ENCODE results near the gene OSBPL5. TPM values are rescaled to one million over a fixed set of nuclear protein-coding genes. Genes with fewer than 3 reads are reported as not detected.

OSBPL5 gene
- total RNA-seq, 1 experiment from 2014 or later = 6.4 TPM

GRCh38 chr11:3162410-3163240, 2.5 kb downstream of the OSBPL5 start:
- Histone ChIP-seq H3K4me3 (no peak overlapping the region), H2AFZ (no peak overlapping the region), H3K36me3 (ENCODE audit: low read depth) (no peaks in the 10 kb centered on the region), H3K4me2 (no peak overlapping the region), H3K4me1 (replicated peaks; ENCODE audit: insufficient read depth) (no peaks in the 10 kb centered on the region), H3K27me3 (ENCODE audit: insufficient read depth, low read depth) (peaks cover 31% of the 10 kb centered on the region), H3K9me2 (ENCODE audit: insufficient read depth) (no peaks in the 10 kb centered on the region), H4K20me1 (ENCODE audit: insufficient read depth) (no peaks in the 10 kb centered on the region), H3K27ac (no peak overlapping the region), H3K9me3 (ENCODE audit: insufficient read depth, low read depth) (no peaks in the 10 kb centered on the region), H3K79me2 (ENCODE audit: low read depth) (no peaks in the 10 kb centered on the region), H3F3A (ENCODE audit: insufficient read depth, low read depth) (no peaks in the 10 kb centered on the region)
- intact Hi-C loops (cut with micrococcal nuclease; ENCODE audit: unreplicated experiment) = no loop called here
- ChIA-PET POLR2A (ENCODE audit: unreplicated experiment) (interaction anchor here (0.5 kb wide), 1 partner anchor 10 kb away, joined by 6 read pairs; no protein-coding TSS in a partner anchor), CTCF (interaction anchor here (0.6 to 1.2 kb wide), 3 partner anchors 67 to 272 kb away, joined by 3 to 4 read pairs (median 3); no protein-coding TSS in a partner anchor)
- no peak for DNase-seq
- TSS peak; percentile 16 for BruUV-seq (replicated peaks)
- TF ChIP-seq, protein P1, sequence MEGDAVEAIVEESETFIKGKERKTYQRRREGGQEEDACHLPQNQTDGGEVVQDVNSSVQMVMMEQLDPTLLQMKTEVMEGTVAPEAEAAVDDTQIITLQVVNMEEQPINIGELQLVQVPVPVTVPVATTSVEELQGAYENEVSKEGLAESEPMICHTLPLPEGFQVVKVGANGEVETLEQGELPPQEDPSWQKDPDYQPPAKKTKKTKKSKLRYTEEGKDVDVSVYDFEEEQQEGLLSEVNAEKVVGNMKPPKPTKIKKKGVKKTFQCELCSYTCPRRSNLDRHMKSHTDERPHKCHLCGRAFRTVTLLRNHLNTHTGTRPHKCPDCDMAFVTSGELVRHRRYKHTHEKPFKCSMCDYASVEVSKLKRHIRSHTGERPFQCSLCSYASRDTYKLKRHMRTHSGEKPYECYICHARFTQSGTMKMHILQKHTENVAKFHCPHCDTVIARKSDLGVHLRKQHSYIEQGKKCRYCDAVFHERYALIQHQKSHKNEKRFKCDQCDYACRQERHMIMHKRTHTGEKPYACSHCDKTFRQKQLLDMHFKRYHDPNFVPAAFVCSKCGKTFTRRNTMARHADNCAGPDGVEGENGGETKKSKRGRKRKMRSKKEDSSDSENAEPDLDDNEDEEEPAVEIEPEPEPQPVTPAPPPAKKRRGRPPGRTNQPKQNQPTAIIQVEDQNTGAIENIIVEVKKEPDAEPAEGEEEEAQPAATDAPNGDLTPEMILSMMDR (conservative IDR thresholded peaks at IDR 0.05) = no peak
- no peak for TF ChIP-seq EZH2 (IDR thresholded peaks at IDR 0.05; ENCODE audit: low read depth)

- TF ChIP-seq, protein P1 (conservative IDR thresholded peaks at IDR 0.05) = no peak
- TF ChIP-seq EZH2 (IDR thresholded peaks at IDR 0.05; ENCODE audit: low read depth) = no peak
- Histone ChIP-seq H3K4me2 (no peak overlapping the region), H3K79me2 (ENCODE audit: low read depth) (no peaks in the 10 kb centered on the region), H3K4me3 (no peak overlapping the region), H2AFZ (no peak overlapping the region), H3K36me3 (ENCODE audit: low read depth) (no peaks in the 10 kb centered on the region), H3K9me3 (ENCODE audit: insufficient read depth, low read depth) (no peaks in the 10 kb centered on the region), H4K20me1 (ENCODE audit: insufficient read depth) (no peaks in the 10 kb centered on the region), H3K27ac (no peak overlapping the region), H3K4me1 (replicated peaks; ENCODE audit: insufficient read depth) (no peaks in the 10 kb centered on the region), H3F3A (ENCODE audit: insufficient read depth, low read depth) (no peaks in the 10 kb centered on the region), H3K27me3 (ENCODE audit: insufficient read depth, low read depth) (peaks cover 23% of the 10 kb centered on the region), H3K9me2 (ENCODE audit: insufficient read depth) (no peaks in the 10 kb centered on the region)
- intact Hi-C loops (cut with micrococcal nuclease; ENCODE audit: unreplicated experiment) = no loop called here
- no TSS peak for BruUV-seq (replicated peaks)
- ChIA-PET CTCF (interaction anchor here (0.6 kb wide), 1 partner anchor 273 kb away, joined by 3 read pairs; no protein-coding TSS in a partner anchor), POLR2A (ENCODE audit: unreplicated experiment) (no interaction called here)
- DNase-seq = no peak
These were observed 3.2 kb downstream of the OSBPL5 start for GRCh38 chr11:3161720-3162409.

GRCh38 chr11:3161309-3161708, 3.8 kb downstream of the OSBPL5 start:
- H3K9me3 ChIP-seq (ENCODE audit: insufficient read depth, low read depth) = no peaks in the 10 kb centered on the region
- no peaks in the 10 kb centered on the region for H3K36me3 ChIP-seq (ENCODE audit: low read depth)
- POLR2A ChIA-PET (ENCODE audit: unreplicated experiment) = no interaction called here
- intact Hi-C loops (cut with micrococcal nuclease; ENCODE audit: unreplicated experiment) = no loop called here
- H3K27ac ChIP-seq = no peak overlapping the region
- TF ChIP-seq, protein P1 (conservative IDR thresholded peaks at IDR 0.05) = no peak
- TF ChIP-seq EZH2 (IDR thresholded peaks at IDR 0.05; ENCODE audit: low read depth) = no peak
- no peak overlapping the region for H3K4me3 ChIP-seq
- DNase-seq = no peak
- no peak overlapping the region for H3K4me2 ChIP-seq
- CTCF ChIA-PET = no interaction called here
- H3K9me2 ChIP-seq (ENCODE audit: insufficient read depth) = no peaks in the 10 kb centered on the region
- no peaks in the 10 kb centered on the region for H3K79me2 ChIP-seq (ENCODE audit: low read depth)
- H3F3A ChIP-seq (ENCODE audit: insufficient read depth, low read depth) = no peaks in the 10 kb centered on the region
- no peaks in the 10 kb centered on the region for H3K4me1 ChIP-seq (replicated peaks; ENCODE audit: insufficient read depth)
- H4K20me1 ChIP-seq (ENCODE audit: insufficient read depth) = no peaks in the 10 kb centered on the region
- BruUV-seq (replicated peaks) = no TSS peak
- no peak overlapping the region for H2AFZ ChIP-seq
- H3K27me3 ChIP-seq (ENCODE audit: insufficient read depth, low read depth) = peaks cover 20% of the 10 kb centered on the region
